ENCODE data around the gene ESYT3.

DNA sequence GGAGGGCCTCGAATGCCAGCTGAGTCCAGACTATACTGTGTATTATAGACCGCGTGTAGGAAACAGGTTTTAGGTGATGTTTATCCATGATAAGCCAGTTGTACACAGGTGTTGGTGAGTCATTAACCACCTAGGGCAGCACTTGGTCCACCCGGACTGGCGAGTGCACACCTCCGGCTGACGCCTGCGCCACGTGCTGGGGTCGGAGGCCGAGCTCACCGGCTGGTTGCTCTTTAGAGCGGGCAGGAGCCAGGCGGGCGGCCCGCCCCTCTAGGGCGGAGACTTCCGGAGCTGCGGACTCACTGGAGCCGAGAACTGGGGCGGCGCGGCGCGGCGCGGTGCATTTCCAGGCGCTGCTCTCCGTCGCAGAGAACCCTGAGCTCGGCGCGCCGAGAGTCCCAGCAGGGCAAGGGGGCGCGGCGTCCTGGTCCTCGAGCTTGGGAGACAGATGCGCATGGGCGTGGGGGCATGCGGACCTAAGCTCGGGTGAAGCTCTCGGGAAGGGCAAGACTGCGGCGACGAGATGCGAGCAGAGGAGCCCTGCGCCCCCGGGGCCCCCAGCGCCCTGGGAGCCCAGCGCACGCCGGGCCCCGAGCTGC lies at the start of gene ESYT3:
- TF ChIP-seq CTCF (IDR thresholded peaks at IDR 0.05) (no peak), EP300 (IDR thresholded peaks at IDR 0.05) (no peak)
